ENCODE measurements around the gene FAM107B.
"Not testable (repeated sequence)": the region's sequence is repeated elsewhere in the genome, so short reads cannot be mapped to it uniquely, and the experiment has no call there.

The FAM107B gene

DNA sequence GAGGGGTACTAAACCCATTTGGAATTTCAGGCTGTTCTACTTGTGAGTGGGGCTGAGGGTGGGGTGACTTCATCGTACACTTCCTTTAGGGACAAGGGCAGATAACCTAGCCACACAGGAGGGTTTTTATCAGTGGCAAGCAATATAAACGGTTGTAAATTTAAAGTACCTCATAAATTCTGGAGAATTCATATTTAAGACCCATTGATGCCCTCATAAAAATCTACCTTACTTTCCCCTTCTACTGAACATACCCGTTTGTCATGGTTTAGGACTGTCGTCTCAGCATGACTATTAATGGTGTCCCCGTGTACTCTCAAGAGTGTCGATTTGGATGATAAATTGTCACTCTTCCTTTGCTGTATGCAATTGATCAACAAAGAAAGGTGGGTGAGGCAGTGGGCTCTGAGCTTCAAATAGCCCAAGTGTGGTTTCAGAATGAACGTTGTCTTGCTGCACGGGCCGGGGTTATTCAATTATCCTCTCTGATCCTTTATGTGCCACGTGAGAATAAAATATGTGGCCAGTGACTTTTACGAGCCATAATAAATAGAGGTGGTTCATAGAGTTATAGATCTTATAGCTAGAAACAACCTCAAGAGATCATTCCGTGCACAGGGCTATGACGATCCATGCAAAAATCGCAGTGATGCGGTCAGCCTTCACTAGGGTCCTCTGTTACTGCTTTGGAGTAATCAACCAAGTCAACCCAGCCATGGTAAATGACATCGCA, 82.2 kb downstream of the FAM107B start:
- DNase-seq (ENCODE audit: low read depth in 2 of 2): no peak

GRCh38 chr10:14691359-14691758, 83.3 kb downstream of the FAM107B start:
- no peak for DNase-seq (ENCODE audit: low read depth in 2 of 2)

DNA sequence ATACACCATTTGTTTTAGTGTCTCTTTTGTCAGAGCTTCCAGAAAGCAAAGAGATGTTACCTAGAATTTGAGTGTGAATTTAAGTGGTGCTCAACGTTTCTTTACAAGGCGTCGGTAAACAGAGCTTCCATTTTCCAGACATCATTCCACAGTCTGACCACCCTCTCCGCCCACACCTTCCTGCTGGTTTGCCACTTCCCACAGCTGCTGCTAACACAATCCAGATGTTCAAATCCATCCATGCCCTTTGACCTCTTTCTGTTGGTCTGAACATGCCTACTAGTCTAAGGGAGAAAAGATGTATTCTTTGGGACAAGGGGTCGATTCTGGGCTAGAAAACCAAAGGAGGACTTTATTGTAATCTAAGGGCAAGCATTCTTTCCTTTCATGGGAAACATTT, 86.1 kb downstream of the FAM107B start:
- DNase-seq (ENCODE audit: low read depth in 2 of 2): no peak

- not testable (repeated sequence) for DNase-seq (ENCODE audit: low read depth in 2 of 2)
These were observed 86.5 kb downstream of the FAM107B start for GRCh38 chr10:14688189-14688588.

DNA sequence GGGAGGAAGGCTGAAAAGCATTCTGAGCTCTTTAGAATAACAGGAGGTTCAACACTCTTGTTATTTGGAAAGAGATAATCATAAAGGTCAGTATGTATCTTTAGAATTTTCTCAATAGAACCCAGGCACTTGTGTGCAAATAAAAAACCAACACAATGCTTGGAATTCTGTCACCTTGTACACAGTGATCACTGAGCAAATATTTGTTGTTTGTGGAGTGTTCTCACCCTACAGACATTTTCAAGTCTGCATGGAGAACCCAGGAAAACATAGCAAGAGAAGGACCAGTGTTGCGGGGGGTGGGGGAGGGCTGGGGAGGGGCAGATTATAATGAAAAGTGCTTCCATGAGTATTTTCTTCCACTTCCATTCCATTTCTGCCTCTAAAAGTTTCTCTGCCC, 87.4 kb downstream of the FAM107B start:
- no peak for DNase-seq (ENCODE audit: low read depth in 2 of 2)

DNA sequence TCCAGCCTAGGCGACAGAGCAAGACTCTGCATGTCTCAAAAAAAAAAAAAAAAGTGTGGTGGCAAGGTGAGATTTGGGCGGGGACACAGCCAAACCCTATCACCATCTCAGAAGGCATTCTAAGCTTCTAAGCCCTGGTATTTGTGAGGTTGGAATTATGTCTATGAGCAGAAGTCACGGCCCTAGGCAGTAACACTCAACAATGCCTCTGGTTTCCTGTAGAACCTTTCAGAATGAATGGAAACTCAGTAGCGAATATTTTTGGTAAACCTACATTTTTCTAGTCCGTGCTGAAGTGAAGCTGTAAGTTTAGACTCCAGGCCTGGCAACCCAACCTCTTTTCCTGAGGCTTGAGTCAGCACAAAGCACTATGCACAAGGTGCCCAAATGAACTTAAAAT, 88.3 kb downstream of the FAM107B start:
- no peak for DNase-seq (ENCODE audit: low read depth in 2 of 2)

DNA sequence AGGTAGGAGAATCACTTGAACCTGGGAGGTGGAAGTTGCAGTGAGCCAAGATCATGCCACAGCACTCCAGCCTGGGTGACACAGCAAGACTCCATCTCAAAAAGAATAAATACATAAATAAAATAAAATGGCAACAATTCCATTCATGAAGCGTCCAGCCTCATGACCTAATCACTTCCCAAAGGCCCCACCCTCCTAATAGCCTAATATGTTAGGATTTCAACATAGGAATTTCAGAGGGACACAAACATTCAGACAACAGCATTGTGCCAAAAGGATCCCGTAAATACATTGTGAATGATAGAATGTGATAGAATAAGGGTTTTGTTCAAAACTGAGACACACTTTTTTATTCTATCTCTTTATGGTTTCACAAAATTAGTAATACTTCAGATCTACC, 90.3 kb downstream of the FAM107B start:
- no peak for DNase-seq (ENCODE audit: low read depth in 2 of 2)

GRCh38 chr10:14683256-14683655, 91.4 kb downstream of the FAM107B start:
- no peak for DNase-seq (ENCODE audit: low read depth in 2 of 2)

GRCh38 chr10:14681802-14682201, 92.9 kb downstream of the FAM107B start:
- DNase-seq (ENCODE audit: low read depth in 2 of 2): no peak

GRCh38 chr10:14681305-14681704, 93.4 kb downstream of the FAM107B start:
- no peak for DNase-seq (ENCODE audit: low read depth in 2 of 2)

GRCh38 chr10:14678637-14679036, 96.1 kb downstream of the FAM107B start:
- DNase-seq (ENCODE audit: low read depth in 2 of 2): no peak

DNA sequence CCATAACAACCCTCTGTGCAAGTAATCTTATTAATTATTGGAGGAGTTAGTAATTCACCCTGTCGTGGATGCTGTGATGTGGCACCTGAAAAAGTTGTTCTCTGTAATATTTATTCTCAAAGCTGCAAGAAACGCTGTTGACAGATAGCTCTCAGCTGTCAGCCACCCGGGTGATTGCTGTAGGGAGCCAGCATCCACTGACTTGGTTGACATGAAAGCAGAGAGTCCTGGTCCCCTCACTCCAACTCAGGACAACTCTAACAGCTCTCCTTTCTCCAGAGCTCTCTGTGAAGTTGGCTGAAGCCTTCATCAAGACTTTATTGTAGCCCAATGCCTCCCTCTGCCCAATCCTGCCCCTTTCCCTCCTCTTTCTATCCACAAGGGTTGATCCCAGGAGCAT, 98.0 kb downstream of the FAM107B start:
- no peak for DNase-seq (ENCODE audit: low read depth in 2 of 2)

- DNase-seq (ENCODE audit: low read depth in 2 of 2): no peak
These were observed 100.2 kb downstream of the FAM107B start for GRCh38 chr10:14674376-14675050.

DNA sequence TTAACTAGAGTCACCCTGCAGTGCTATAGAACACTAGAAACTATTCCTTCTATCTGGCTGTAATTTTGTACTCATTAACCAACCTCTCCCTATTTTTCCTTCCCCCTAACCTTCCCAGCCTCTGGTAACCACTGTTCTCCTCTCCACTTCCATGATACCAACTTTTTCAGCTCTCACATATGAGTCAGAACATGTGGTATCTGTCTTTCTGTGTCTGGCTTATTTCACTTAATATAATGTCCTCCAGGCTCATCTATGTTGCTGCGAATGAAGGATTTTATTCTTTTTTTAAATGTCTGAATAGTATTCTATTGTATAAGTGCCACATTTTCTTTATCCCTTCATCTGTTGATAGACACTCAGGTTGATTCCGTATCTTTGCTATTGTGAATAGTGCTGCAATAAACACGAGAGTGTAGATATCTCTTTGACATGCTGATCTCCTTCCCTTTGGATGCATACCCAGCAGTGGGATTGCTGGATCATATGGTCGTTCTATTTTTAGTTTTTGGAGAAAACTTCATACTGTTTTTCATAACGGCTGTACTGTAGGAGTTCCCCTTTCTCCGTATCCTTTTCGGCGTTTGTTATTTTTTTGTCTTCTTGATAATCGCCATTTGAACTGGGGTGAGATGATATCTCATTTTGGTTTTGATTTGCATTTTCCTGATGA, 101.4 kb downstream of the FAM107B start:
- no peak for DNase-seq (ENCODE audit: low read depth in 2 of 2)

DNA sequence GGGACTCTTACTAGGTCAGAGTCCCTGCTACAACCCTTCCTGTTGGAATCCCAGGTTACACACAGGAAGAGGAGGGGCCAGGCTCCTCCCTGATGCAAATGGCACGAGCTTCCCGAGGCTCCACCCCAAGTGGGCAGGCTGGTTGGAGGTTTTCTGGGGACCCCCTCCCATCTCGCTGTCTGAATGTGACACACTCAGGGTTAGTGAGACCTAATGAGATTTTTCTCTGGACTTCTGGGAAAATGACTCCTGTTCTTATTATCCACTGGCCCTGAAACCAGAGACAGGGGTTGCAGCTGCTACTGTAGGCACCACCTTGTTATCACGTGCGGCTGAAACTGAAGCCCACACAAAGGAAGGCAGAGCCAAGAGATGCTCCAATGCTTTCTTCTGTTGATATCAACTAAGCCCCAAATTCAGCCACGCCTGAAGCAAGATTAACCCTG, 103.3 kb downstream of the FAM107B start:
- no peak for DNase-seq (ENCODE audit: low read depth in 2 of 2)

- no peak for DNase-seq (ENCODE audit: low read depth in 2 of 2)
These were observed 104.0 kb downstream of the FAM107B start for GRCh38 chr10:14670551-14671240.

DNA sequence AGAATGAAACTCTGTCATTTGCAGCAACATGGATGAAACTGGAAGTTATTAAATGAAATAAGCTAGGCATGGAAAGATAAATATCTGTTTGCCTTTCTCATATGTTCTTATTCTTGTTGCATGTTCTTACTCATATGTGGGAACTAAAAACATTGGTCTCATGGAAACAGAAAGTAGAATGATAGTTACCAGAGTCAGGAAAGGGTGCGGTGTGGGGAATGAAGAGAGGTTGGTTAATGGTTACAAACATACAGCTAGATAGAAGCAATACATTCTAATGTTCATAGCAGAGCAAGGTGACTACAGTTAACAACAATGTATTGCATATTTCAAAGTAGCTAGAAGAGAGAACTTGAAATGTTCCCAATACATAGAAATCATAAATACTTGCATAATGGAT, 105.1 kb downstream of the FAM107B start:
- no peak for DNase-seq (ENCODE audit: low read depth in 2 of 2)

GRCh38 chr10:14667781-14668180, 106.9 kb downstream of the FAM107B start:
- no peak for DNase-seq (ENCODE audit: low read depth in 2 of 2)

DNA sequence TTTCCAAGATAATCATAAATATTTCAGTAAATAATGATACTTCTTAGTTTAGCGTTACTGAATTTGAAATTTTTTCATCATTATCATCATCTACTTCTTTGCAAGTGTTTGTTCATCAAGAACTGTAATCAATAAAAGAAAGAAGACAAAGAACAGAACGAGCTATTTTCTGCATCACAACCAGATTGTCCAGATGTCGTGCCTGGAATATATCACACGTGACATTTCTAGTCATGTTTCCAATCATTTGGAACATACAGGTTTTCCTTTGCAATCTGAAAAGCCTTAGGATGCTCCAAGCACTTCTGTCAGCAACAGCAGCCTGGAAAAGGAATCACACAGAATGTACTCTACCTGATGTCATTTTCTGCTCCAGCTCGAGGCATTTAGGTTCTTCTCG, 107.4 kb downstream of the FAM107B start:
- DNase-seq (ENCODE audit: low read depth in 2 of 2): no peak

DNA sequence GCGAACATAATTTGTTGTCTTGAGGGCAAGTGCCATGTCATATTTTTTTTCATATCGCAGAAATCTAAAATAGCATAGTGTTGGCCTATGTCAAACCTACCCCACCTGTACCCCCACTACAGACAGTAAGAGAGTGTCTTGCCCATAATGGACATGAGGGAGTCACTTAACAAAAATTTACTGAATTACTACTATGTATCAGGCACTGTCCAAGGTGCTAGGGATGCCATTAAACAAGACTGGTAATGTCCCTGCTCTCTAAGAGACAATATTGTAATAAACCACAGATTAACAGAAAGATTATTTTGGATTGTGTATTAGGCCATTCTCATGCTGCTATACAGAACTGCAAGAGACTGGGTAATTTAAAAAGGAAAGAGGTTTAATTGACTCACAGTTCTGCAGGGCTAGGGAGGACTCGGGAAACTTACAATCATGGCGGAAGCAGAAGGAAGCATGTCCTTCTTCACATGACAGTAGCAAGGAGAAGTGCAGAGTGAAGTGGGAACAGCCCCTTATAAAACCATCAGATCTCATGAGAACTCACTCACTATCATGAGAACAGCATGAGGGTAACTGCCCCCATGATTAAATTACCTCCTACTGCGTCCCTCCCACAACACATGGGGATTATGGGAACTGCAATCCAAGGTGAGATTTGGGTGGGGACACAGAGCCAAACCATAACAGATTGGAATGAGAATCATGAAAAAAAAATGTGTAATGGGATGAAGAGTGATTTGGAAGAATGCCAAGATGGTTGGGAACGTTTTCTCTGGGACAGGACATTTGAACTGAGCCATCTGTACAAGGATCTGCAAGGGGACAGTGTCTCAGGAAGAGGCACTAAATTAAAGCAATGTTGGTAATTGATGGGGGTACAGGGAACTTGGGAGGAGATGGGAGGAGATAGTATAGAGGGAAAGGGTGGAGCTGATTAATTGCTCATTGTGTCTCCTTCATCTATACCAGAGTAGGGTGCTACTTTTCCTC, 108.5 kb downstream of the FAM107B start:
- DNase-seq (ENCODE audit: low read depth in 2 of 2): no peak

DNA sequence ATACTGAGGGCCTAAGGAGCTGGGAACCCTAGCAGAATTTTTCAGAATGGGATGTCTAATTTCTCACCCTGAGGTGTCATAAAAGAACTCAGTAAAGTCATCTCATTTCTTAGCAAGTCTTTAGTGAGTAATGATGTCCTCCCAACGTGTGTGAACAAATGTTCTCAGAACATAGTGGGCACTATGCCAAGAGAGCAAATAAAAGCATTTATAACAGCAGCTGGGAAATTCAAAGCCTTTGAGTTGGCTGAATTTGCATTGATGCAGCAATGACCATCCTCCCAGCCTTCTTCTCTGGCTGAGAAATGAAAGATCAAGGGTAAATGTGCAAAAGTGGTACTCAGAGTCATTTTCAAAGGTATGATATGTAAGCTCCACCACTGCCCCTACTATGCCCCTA, 109.4 kb downstream of the FAM107B start:
- no peak for DNase-seq (ENCODE audit: low read depth in 2 of 2)

Data from stimulated activated CD4-positive, alpha-beta T cell treated with anti-CD3 and anti-CD28 coated beads, Interleukin-1b, Interleukin-23, amount 100 ng/mL, for 4 hours (primary cell).